Naive thymus-derived CD8-positive, alpha-beta T cell (primary cell): ENCODE data around the gene SSB. TPM values are rescaled to one million over a fixed set of nuclear protein-coding genes. Genes with fewer than 3 reads are reported as not detected.
"Not testable (repeated sequence)": the region's sequence is repeated elsewhere in the genome, so short reads cannot be mapped to it uniquely, and the experiment has no call there.

ENCODE experiments used
- ATAC-seq, 2 donors: fragments of 150-1000 bp; cut with Tn5 transposase in 1 of 2; sonication (Bioruptor Pico), chemical (Tn5 transposase) in 1 of 2; 1 replicate in 1 of 2; 2 replicates in 1 of 2; pipeline ENCODE4 v1.10.0; 2021; ENCODE audit warnings: mild to moderate bottlenecking in 2 of 2, moderate library complexity in 2 of 2
- POLR2A ChIA-PET: fragments of 350-600 bp; sonication (Branson Sonifier 250); formaldehyde crosslinking; loops from one replicate; lab custom pipeline; 2021; ENCODE audit warnings: antibody characterized with exemption; lab: Charles Lee
- DNase-seq, 10 donors: peaks; one replicate each; pipeline versions ENCODE4 v3.0.0 to v3.0.0-alpha.2; 2020 to 2022
- H3K27ac Mint-ChIP-seq, 10 donors: one replicate each; pipeline ENCODE4 v1.8.0; 2020 to 2022; ENCODE audit warnings: mild to moderate bottlenecking in 10 of 10, mixed read lengths in 10 of 10, moderate library complexity in 4 of 10, inconsistent platforms in 1 of 10
- H3K27me3 Mint-ChIP-seq, 5 donors: one replicate each; pipeline ENCODE4 v1.8.0; 2021 to 2022; ENCODE audit warnings: mixed read lengths in 5 of 5
- H3K36me3 Mint-ChIP-seq, 3 donors: one replicate each; pipeline ENCODE4 v1.8.0; 2020 to 2022; ENCODE audit warnings: mixed read lengths in 3 of 3, mild to moderate bottlenecking in 2 of 3, inconsistent platforms in 1 of 3
- H3K4me1 Mint-ChIP-seq, 4 donors: one replicate each; pipeline ENCODE4 v1.8.0; 2021 to 2022; ENCODE audit warnings: mixed read lengths in 4 of 4
- H3K4me3 Mint-ChIP-seq, 10 donors: one replicate each; pipeline ENCODE4 v1.8.0; 2020 to 2022; ENCODE audit warnings: mild to moderate bottlenecking in 10 of 10, mixed read lengths in 10 of 10, moderate library complexity in 6 of 10, inconsistent platforms in 1 of 10
- H3K9me3 Mint-ChIP-seq, 9 donors: one replicate each; pipeline ENCODE4 v1.8.0; 2020 to 2022; ENCODE audit warnings: mixed read lengths in 9 of 9, mild to moderate bottlenecking in 3 of 9, inconsistent platforms in 1 of 9, moderate library complexity in 1 of 9
- polyA plus RNA-seq, 3 donors: library from polyadenylated mRNA; unstranded; fragments of 300-500 nt; fragmentation: Illumina TruSeq; gene quantifications; one replicate each; pipeline ENCODE4 v1.2.3, GENCODE V29; 2021
- total RNA-seq, 8 experiments: library from RNA in 2 of 8; stranded (reverse) in 2 of 8; gene quantifications; one replicate each; pipeline ENCODE4 v1.2.3 and lab custom pipeline; 2021 to 2026

Gene SSB
- total and polyA plus RNA-seq, 5 experiments from 2014 or later: 110 to 153 (median 124) TPM

- Mint-ChIP-seq H3K27ac (peak overlapping the region in 1 of 10 donors; percentile 32), H3K27me3 (no peaks in the 10 kb centered on the region), H3K36me3 (peaks cover 0 to 31% (median 18%) of the 10 kb centered on the region in 3 donors), H3K4me1 (peaks cover 32 to 77% (median 61%) of the 10 kb centered on the region in 4 donors), H3K4me3 (no peak overlapping the region), H3K9me3 (peaks cover 0 to 2% (median 0%) of the 10 kb centered on the region in 9 donors)
- POLR2A ChIA-PET: no interaction called here
- ATAC-seq: no peak
- no peak for DNase-seq
These were observed 46.3 kb downstream of the SSB start for GRCh38 chr2:169845016-169845415.

DNA sequence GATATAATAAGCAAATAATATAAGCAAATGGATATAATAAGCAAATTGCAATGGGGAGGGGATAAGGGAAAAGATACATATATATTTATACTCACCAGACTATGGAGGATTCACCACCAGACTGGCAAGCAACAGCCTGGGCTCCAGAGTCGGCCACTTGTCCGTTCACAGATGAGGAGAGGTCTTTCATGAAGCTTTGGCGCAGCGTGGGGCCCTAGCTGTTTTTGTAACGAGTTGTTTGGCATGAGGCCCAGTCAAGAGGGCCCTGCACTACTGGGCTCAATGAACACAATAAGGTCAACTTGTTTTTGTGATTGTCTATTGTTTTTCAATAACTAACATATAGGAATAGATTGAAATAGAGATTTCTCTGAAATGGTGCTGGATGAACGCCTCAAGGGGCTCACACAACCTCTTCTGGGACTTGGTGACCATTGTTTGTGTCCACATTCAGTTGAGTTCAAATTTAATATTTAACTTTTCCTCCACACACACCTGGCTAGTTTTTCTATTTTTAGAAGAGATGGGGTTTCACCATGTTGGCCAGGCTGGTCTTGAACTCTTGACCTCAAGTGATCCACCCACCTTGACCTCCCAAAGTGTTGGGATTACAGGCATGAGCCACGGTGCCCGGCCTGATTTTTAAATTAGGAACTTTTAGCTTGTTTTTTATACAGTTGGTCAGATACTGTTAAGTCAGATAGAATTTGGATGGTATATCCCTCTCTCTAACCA, 50.5 kb downstream of the SSB start:
- ATAC-seq, H3K27me3 Mint-ChIP-seq, DNase-seq, H3K9me3 Mint-ChIP-seq: not testable (repeated sequence)
- H3K4me3 Mint-ChIP-seq: peak overlapping the region in 3 of 10 donors; percentile 5 to 45 (median 8)
- H3K4me1 Mint-ChIP-seq: peaks cover 28 to 71% (median 61%) of the 10 kb centered on the region in 4 donors
- peaks cover 0 to 31% (median 25%) of the 10 kb centered on the region in 3 donors for H3K36me3 Mint-ChIP-seq
- POLR2A ChIA-PET: interaction anchor here (0.6 kb wide), 1 partner anchor 20 kb away, joined by 3 read pairs; no protein-coding TSS in a partner anchor
- H3K27ac Mint-ChIP-seq: peak overlapping the region in 2 of 10 donors; percentile 15 to 74

DNA sequence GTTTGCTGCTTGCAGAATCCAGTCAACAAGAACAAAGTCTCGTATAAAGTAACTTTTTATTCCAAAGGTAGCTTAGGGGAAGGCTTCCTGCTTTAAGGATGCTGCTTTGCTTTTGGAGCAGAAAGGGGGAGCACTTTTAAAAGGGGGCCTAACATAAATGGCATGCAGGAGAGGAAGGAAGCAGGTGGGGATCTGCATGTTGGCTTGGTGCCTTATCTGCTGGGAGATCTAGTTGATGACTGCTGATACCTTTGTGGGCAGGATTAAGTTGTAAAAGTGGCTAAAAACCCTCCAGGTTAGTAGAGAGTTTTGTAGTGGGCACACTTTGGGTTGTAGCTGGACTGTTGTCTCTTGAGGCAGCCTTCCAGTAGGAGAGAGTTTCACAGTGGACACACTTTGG, 51.0 kb downstream of the SSB start:
- no peak for ATAC-seq
- POLR2A ChIA-PET: interaction anchor here (0.6 kb wide), 1 partner anchor 20 kb away, joined by 3 read pairs; no protein-coding TSS in a partner anchor
- Mint-ChIP-seq H3K4me3 (peak overlapping the region in 4 of 10 donors; percentile 5 to 45 (median 6)), H3K27me3 (no peaks in the 10 kb centered on the region), H3K27ac (peak overlapping the region in 5 of 10 donors; percentile 33 to 74 (median 61)), H3K4me1 (peaks cover 26 to 65% (median 56%) of the 10 kb centered on the region in 4 donors), H3K36me3 (peaks cover 0 to 28% (median 25%) of the 10 kb centered on the region in 3 donors), H3K9me3 (peaks cover 0 to 2% (median 0%) of the 10 kb centered on the region in 9 donors)
- DNase-seq: no peak

GRCh38 chr2:169853041-169853668, 54.5 kb downstream of the SSB start:
- Mint-ChIP-seq H3K4me3 (peak overlapping the region in 1 of 10 donors; percentile 4), H3K27ac (peak overlapping the region in 5 of 10 donors; percentile 0 to 63 (median 23)), H3K27me3 (no peaks in the 10 kb centered on the region), H3K9me3 (peaks cover 0 to 4% (median 0%) of the 10 kb centered on the region in 9 donors), H3K36me3 (peaks cover 0 to 26% (median 19%) of the 10 kb centered on the region in 3 donors), H3K4me1 (peaks cover 13 to 39% (median 35%) of the 10 kb centered on the region in 4 donors)
- ATAC-seq (no peak), DNase-seq (no peak)
- POLR2A ChIA-PET: no interaction called here

DNA sequence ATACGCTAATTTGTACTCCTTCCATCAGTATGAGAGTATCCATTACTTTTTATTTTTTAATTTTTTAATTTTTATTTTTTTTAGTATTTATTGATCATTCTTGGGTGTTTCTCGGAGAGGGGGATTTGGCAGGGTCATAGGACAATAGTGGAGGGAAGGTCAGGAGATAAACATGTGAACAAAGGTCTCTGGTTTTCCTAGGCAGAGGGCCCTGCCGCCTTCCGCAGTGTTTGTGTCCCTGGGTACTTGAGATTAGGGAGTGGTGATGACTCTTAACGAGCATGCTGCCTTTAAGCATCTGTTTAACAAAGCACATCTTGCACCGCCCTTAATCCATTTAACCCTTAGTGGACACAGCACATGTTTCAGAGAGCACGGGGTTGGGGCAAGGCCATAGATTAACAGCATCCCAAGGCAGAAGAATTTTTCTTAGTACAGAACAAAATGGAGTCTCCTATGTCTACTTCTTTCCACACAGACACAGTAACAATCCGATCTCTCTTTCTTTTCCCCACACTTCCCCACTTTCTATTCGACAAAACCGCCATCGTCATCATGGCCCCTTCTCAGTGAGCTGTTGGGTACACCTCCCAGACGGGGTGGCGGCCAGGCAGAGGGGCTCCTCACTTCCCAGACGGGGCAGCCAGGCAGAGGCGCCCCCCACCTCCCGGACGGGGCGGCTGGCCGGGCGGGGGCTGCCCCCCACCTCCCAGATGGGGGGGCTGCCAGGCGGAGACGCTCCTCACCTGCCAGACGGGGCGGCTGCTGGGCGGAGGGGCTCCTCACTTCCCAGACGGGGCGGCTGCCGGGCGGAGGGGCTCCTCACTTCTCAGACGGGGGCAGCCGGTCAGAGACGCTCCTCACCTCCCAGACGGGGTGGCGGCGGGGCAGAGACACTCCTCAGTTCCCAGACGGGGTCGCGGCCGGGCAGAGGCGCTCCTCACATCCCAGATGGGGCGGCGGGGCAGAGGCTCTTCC, 56.9 kb downstream of the SSB start:
- DNase-seq, H3K4me3 Mint-ChIP-seq, POLR2A ChIA-PET, ATAC-seq, H3K9me3 Mint-ChIP-seq, H3K27me3 Mint-ChIP-seq: not testable (repeated sequence)
- H3K27ac Mint-ChIP-seq: peak overlapping the region in 2 of 10 donors; percentile 33 to 47
- peaks cover 11 to 31% (median 29%) of the 10 kb centered on the region in 4 donors for H3K4me1 Mint-ChIP-seq
- H3K36me3 Mint-ChIP-seq: peaks cover 0 to 24% (median 21%) of the 10 kb centered on the region in 3 donors

DNA sequence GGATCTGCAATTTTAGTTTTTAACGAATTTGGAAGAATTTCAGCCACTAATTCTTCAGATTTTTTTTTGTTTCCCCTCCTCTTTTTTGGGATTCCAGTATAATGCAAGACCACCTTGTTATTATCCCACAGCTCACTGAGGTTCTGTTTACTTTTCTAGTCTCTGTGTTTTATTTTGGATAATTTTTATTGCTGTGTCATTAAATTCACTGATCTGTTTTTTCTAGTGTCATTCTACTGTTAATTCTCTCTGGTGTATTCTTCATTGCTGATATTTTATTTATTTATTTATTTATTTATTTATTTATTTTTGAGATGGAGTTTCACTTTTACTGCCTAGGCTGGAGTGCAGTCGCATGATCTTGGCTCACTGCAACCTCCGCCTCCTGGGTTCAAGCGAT, 60.8 kb downstream of the SSB start:
- peaks cover 0 to 4% (median 0%) of the 10 kb centered on the region in 9 donors for H3K9me3 Mint-ChIP-seq
- ATAC-seq (no peak), DNase-seq (no peak)
- H3K27ac Mint-ChIP-seq: no peak overlapping the region
- peaks cover 16 to 38% (median 31%) of the 10 kb centered on the region in 4 donors for H3K4me1 Mint-ChIP-seq
- H3K4me3 Mint-ChIP-seq: no peak overlapping the region
- POLR2A ChIA-PET: no interaction called here
- no peaks in the 10 kb centered on the region for H3K27me3 Mint-ChIP-seq
- peaks cover 4 to 25% (median 16%) of the 10 kb centered on the region in 3 donors for H3K36me3 Mint-ChIP-seq

DNA sequence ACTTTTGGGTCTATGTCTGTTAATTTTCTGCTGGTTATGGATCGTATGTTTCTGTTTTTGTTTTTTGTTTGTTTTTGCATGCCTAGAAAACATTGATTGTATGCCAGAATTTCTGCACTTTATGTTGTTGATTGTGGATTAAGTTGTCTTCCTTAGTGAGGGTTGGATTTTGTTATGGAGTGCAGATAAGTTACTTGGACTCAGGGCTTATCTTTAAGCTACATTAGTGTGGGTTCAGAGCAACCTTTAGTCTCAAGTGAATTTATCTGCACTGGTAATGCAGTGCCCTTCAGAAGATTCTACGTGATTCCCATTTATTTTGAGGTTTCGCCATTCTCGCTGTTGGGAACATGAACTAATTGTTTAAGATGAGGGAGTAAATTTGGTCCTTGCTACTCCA, 61.5 kb downstream of the SSB start:
- no peaks in the 10 kb centered on the region for H3K27me3 Mint-ChIP-seq
- DNase-seq (no peak), ATAC-seq (no peak)
- peaks cover 4 to 25% (median 14%) of the 10 kb centered on the region in 3 donors for H3K36me3 Mint-ChIP-seq
- peak overlapping the region in 1 of 10 donors; percentile 4 for H3K27ac Mint-ChIP-seq
- POLR2A ChIA-PET: no interaction called here
- H3K4me3 Mint-ChIP-seq: no peak overlapping the region
- peaks cover 0 to 4% (median 0%) of the 10 kb centered on the region in 9 donors for H3K9me3 Mint-ChIP-seq
- H3K4me1 Mint-ChIP-seq: peaks cover 16 to 39% (median 31%) of the 10 kb centered on the region in 4 donors

Other genes with a start within 250 kb of the SSB start
- 10 to 100 TPM; 25.3 to 26.8 TPM for gene FASTKD1, start 225.0 kb upstream of the SSB start, total RNA-seq
- 10 to 100 TPM; 10.8 to 17.3 (median 16.5) TPM for gene FASTKD1, start 225.0 kb upstream of the SSB start, polyA plus RNA-seq
- gene PPIG, start 214.5 kb upstream of the SSB start, total RNA-seq: 10 to 100 TPM; 82.7 to 86.0 TPM
- 10 to 100 TPM; 63.4 to 88.2 (median 70.9) TPM for gene PPIG, start 214.5 kb upstream of the SSB start, polyA plus RNA-seq
- gene CFAP210, start 104.5 kb upstream of the SSB start, total RNA-seq: not detected
- gene CFAP210, start 104.5 kb upstream of the SSB start, polyA plus RNA-seq: not detected
- 1 to 10 TPM; 7.7 to 8.2 TPM for gene PHOSPHO2, start 104.4 kb upstream of the SSB start, total RNA-seq
- 1 to 10 TPM; 5.5 to 8.8 (median 6.3) TPM for gene PHOSPHO2, start 104.4 kb upstream of the SSB start, polyA plus RNA-seq
- 1 to 10 TPM; 2.4 to 2.6 TPM for gene KLHL23, start 65.0 kb upstream of the SSB start, total RNA-seq
- gene KLHL23, start 65.0 kb upstream of the SSB start, polyA plus RNA-seq: 1 to 10 TPM; 1.3 to 2.6 (median 2.1) TPM
- gene METTL5, start 26.0 kb downstream of the SSB start, total RNA-seq: 10 to 100 TPM; 50.8 to 58.1 TPM
- gene METTL5, start 26.0 kb downstream of the SSB start, polyA plus RNA-seq: 100 to 1,000 TPM; 115 to 155 (median 130) TPM
- 10 to 100 TPM; 43.3 to 43.5 TPM for gene UBR3, start 28.6 kb downstream of the SSB start, total RNA-seq
- gene UBR3, start 28.6 kb downstream of the SSB start, polyA plus RNA-seq: 10 to 100 TPM in 1 of 3 donors, 1 to 10 TPM in 2; 6.8 to 11.6 (median 7.5) TPM